H9 (cell line): ENCODE measurements around the gene TTC27. TPM values are rescaled to one million over a fixed set of nuclear protein-coding genes. Genes with fewer than 3 reads are reported as not detected.

Source experiments
- DNase-seq: peaks from one replicate; pipeline ENCODE4 v3.0.0-alpha.2; 2017
- H2AFZ ChIP-seq: one replicate; pipeline ENCODE4 v1.6.1; 2013; ENCODE audit warnings: mild to moderate bottlenecking, low read length, control low read depth, moderate library complexity
- H2AK5ac ChIP-seq: 2 replicates; pipeline ENCODE4 v1.6.1; 2013; ENCODE audit warnings: low read length, control low read depth, mixed read lengths; ENCODE audit not compliant: insufficient read length
- H2BK120ac ChIP-seq: one replicate; pipeline ENCODE4 v1.6.1; 2013; ENCODE audit warnings: low read depth, mild to moderate bottlenecking, low read length, control low read depth, inconsistent platforms; ENCODE audit not compliant: poor library complexity, severe bottlenecking
- H2BK12ac ChIP-seq: 2 replicates; pipeline ENCODE4 v1.6.1; 2013; ENCODE audit warnings: low read length, control low read depth, mixed read lengths, low read depth; ENCODE audit not compliant: insufficient read length
- H2BK15ac ChIP-seq: 2 replicates; pipeline ENCODE4 v1.6.1; 2013; ENCODE audit warnings: low read depth, low read length, control low read depth
- H2BK20ac ChIP-seq: one replicate; pipeline ENCODE4 v1.6.1; 2013; ENCODE audit warnings: low read depth, mild to moderate bottlenecking, low read length, control low read depth, inconsistent platforms; ENCODE audit not compliant: poor library complexity, severe bottlenecking
- H2BK5ac ChIP-seq: 2 replicates; pipeline ENCODE4 v1.6.1; 2013; ENCODE audit warnings: low read length, control low read depth, mixed read lengths; ENCODE audit not compliant: insufficient read length
- H3K14ac ChIP-seq: 2 replicates; pipeline ENCODE4 v1.6.1; 2013; ENCODE audit warnings: low read length, control low read depth; ENCODE audit not compliant: insufficient read depth
- H3K18ac ChIP-seq: 2 replicates; pipeline ENCODE4 v1.6.1; 2013; ENCODE audit warnings: low read depth, mild to moderate bottlenecking, mixed read lengths, low read length, control low read depth; ENCODE audit not compliant: insufficient read length
- H3K23ac ChIP-seq: 2 replicates; pipeline ENCODE4 v1.6.1; 2013; ENCODE audit warnings: low read length, control low read depth, mixed read lengths, low read depth; ENCODE audit not compliant: insufficient read length
- H3K23me2 ChIP-seq: 2 replicates; pipeline ENCODE4 v1.6.1; 2013; ENCODE audit warnings: low read depth, mild to moderate bottlenecking, mixed read lengths, low read length, control low read depth; ENCODE audit not compliant: insufficient read length, poor library complexity, severe bottlenecking
- H3K27ac ChIP-seq: 2 replicates; pipeline ENCODE4 v1.5.1; 2013; ENCODE audit warnings: low read length, control low read depth, mixed read lengths, low read depth; ENCODE audit not compliant: insufficient read length
- H3K27me3 ChIP-seq: 2 replicates; pipeline ENCODE4 v1.6.1; 2013; ENCODE audit warnings: low read length, control low read depth, inconsistent platforms; ENCODE audit not compliant: insufficient read depth
- H3K4ac ChIP-seq: 2 replicates; pipeline ENCODE4 v1.6.1; 2013; ENCODE audit warnings: low read depth, mild to moderate bottlenecking, control low read depth, inconsistent platforms, low read length, moderate library complexity
- H3K4me1 ChIP-seq: 2 replicates; pipeline ENCODE4 v1.6.1; 2013; ENCODE audit warnings: low read length, control low read depth, inconsistent platforms; ENCODE audit not compliant: insufficient read depth
- H3K4me2 ChIP-seq: 2 replicates; pipeline ENCODE4 v1.6.1; 2013; ENCODE audit warnings: low read length, control low read depth, mixed read lengths; ENCODE audit not compliant: insufficient read length, insufficient read depth
- H3K56ac ChIP-seq: 2 replicates; pipeline ENCODE4 v1.6.1; 2013; ENCODE audit warnings: low read depth, mild to moderate bottlenecking, mixed read lengths, low read length, control low read depth; ENCODE audit not compliant: insufficient read length
- H3K79me1 ChIP-seq: 2 replicates; pipeline ENCODE4 v1.6.1; 2013; ENCODE audit warnings: low read depth, mild to moderate bottlenecking, moderate library complexity, low read length, control low read depth, inconsistent platforms; ENCODE audit not compliant: insufficient read depth, poor library complexity, severe bottlenecking
- H3K79me2 ChIP-seq: 2 replicates; pipeline ENCODE4 v1.6.1; 2013; ENCODE audit warnings: low read length, control low read depth, inconsistent platforms; ENCODE audit not compliant: insufficient read depth
- H3K9ac ChIP-seq: 2 replicates; pipeline ENCODE4 v1.6.1; 2013; ENCODE audit warnings: low read length, control low read depth, mixed read lengths; ENCODE audit not compliant: insufficient read length; ENCODE audit errors: extremely low read depth
- H3K9me3 ChIP-seq: one replicate; pipeline ENCODE4 v1.6.1; 2013; ENCODE audit warnings: low read depth, low read length, inconsistent platforms; ENCODE audit not compliant: control insufficient read depth
- H3T11ph ChIP-seq: one replicate; pipeline ENCODE4 v1.6.1; 2013; ENCODE audit warnings: mild to moderate bottlenecking, low read length, control low read depth, inconsistent platforms
- H4K20me1 ChIP-seq: one replicate; pipeline ENCODE4 v1.6.1; 2013; ENCODE audit not compliant: control insufficient read depth, insufficient read length, insufficient read depth
- H4K5ac ChIP-seq: 2 replicates; pipeline ENCODE4 v1.6.1; 2013; ENCODE audit warnings: low read depth, mild to moderate bottlenecking, mixed read lengths, low read length, control low read depth; ENCODE audit not compliant: insufficient read length
- H4K8ac ChIP-seq: replicated peaks from 2 replicates; pipeline ENCODE4 v1.6.1; 2013; ENCODE audit warnings: low read length, control low read depth, mixed read lengths, low read depth; ENCODE audit not compliant: insufficient read length
- H4K91ac ChIP-seq: 2 replicates; pipeline ENCODE4 v1.6.1; 2013; ENCODE audit warnings: low read depth, mild to moderate bottlenecking, moderate library complexity, mixed read lengths, low read length, control low read depth; ENCODE audit not compliant: insufficient read length
- H3K27ac Mint-ChIP-seq, 3 experiments: 2 replicates in 2 of 3; 3 replicates in 1 of 3; pipeline ENCODE4 v1.8.0; 2020 to 2021; ENCODE audit warnings: mixed read lengths in 3 of 3, mild to moderate bottlenecking in 1 of 3, moderate library complexity in 1 of 3
- H3K27me3 Mint-ChIP-seq: 2 replicates; pipeline ENCODE4 v1.8.0; 2021; ENCODE audit warnings: low read depth, mild to moderate bottlenecking, moderate library complexity, mixed read lengths
- H3K36me3 Mint-ChIP-seq, 3 experiments: 2 replicates in 2 of 3; 3 replicates in 1 of 3; pipeline ENCODE4 v1.8.0; 2020 to 2021; ENCODE audit warnings: low read depth in 3 of 3, mixed read lengths in 3 of 3; ENCODE audit not compliant: insufficient read depth in 1 of 3
- H3K4me1 Mint-ChIP-seq, 2 experiments: 2 replicates each; pipeline ENCODE4 v1.8.0; 2020; ENCODE audit warnings: mixed read lengths in 2 of 2
- H3K4me3 Mint-ChIP-seq, 2 experiments: 2 replicates in 1 of 2; 3 replicates in 1 of 2; pipeline ENCODE4 v1.8.0; 2020 to 2021; ENCODE audit warnings: mild to moderate bottlenecking in 2 of 2, mixed read lengths in 2 of 2, moderate library complexity in 1 of 2
- H3K9me3 Mint-ChIP-seq, 2 experiments: 2 replicates in 1 of 2; 3 replicates in 1 of 2; pipeline ENCODE4 v1.8.0; 2020; ENCODE audit warnings: mild to moderate bottlenecking in 2 of 2, mixed read lengths in 2 of 2, moderate library complexity in 1 of 2
- WGBS: extraction: QIAGEN DNeasy Blood & Tissue Kit; methylation state at CpG from one replicate; pipeline ENCODE4 v1.1.7; 2013; ENCODE audit warnings: missing lambda C conversion rate, low lambda C conversion rate, mixed read lengths; ENCODE audit not compliant: insufficient read length; ENCODE audit errors: extremely low coverage; 5-methylcytosine and 5-hydroxymethylcytosine counted together
- total RNA-seq: library from RNA; stranded (reverse); gene quantifications from 2 replicates; pipeline ENCODE4 v1.2.1, GENCODE V29; 2021
- TF ChIP-seq, protein P1 (sequence below): fragments of 200-600 bp; sonication (generic); conservative IDR thresholded peaks from 3 replicates; pipeline ENCODE4 v1.8.0; 2021; ENCODE audit warnings: antibody characterized with exemption, mild to moderate bottlenecking

Gene TTC27
- total RNA-seq, 1 experiment from 2014 or later: 26.0 TPM

- no peaks in the 10 kb centered on the region for H3K27me3 ChIP-seq
- Mint-ChIP-seq H3K27ac (no peak overlapping the region; a peak in 1 of 7 replicates), H3K9me3 (no peaks in the 10 kb centered on the region), H3K36me3 (peaks cover 0 to 6% (median 4%) of the 10 kb centered on the region in 3 experiments; a peak in 4 of 7 replicates), H3K27me3 (no peaks in the 10 kb centered on the region), H3K4me1 (no peaks in the 10 kb centered on the region), H3K4me3 (no peak overlapping the region)
- no peak overlapping the region for H3K18ac ChIP-seq
- H3K4me2 ChIP-seq: no peak overlapping the region
- H4K5ac ChIP-seq: no peak overlapping the region
- no peak overlapping the region for H3K9ac ChIP-seq
- no peak overlapping the region for H4K8ac ChIP-seq
- no peak overlapping the region for H3K4ac ChIP-seq
- H4K91ac ChIP-seq: no peak overlapping the region
- WGBS: no CpG with 5 or more reads among the region's 4 CpGs
- H2BK120ac ChIP-seq: no peak overlapping the region
- no peaks in the 10 kb centered on the region for H3K9me3 ChIP-seq
- H3K23ac ChIP-seq: no peak overlapping the region
- TF ChIP-seq, protein P1, sequence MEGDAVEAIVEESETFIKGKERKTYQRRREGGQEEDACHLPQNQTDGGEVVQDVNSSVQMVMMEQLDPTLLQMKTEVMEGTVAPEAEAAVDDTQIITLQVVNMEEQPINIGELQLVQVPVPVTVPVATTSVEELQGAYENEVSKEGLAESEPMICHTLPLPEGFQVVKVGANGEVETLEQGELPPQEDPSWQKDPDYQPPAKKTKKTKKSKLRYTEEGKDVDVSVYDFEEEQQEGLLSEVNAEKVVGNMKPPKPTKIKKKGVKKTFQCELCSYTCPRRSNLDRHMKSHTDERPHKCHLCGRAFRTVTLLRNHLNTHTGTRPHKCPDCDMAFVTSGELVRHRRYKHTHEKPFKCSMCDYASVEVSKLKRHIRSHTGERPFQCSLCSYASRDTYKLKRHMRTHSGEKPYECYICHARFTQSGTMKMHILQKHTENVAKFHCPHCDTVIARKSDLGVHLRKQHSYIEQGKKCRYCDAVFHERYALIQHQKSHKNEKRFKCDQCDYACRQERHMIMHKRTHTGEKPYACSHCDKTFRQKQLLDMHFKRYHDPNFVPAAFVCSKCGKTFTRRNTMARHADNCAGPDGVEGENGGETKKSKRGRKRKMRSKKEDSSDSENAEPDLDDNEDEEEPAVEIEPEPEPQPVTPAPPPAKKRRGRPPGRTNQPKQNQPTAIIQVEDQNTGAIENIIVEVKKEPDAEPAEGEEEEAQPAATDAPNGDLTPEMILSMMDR: no peak
- H3K79me1 ChIP-seq: no peaks in the 10 kb centered on the region
- DNase-seq: no peak
- H2BK12ac ChIP-seq: no peak overlapping the region
- H3K56ac ChIP-seq: no peak overlapping the region
- no peak overlapping the region for H2AFZ ChIP-seq
- H2BK20ac ChIP-seq: no peak overlapping the region
- H3K79me2 ChIP-seq: no peaks in the 10 kb centered on the region; the same call in 1 of the 2 replicates
- no peaks in the 10 kb centered on the region for H3K4me1 ChIP-seq
- H3K14ac ChIP-seq: no peak overlapping the region
- H2AK5ac ChIP-seq: no peak overlapping the region
- H3T11ph ChIP-seq: no peak overlapping the region
- no peaks in the 10 kb centered on the region for H3K23me2 ChIP-seq
- H2BK15ac ChIP-seq: no peak overlapping the region
- no peaks in the 10 kb centered on the region for H4K20me1 ChIP-seq
- H3K27ac ChIP-seq: no peak overlapping the region
- no peak overlapping the region for H2BK5ac ChIP-seq
These were observed 87.6 kb downstream of the TTC27 start for GRCh38 chr2:32715391-32715841.
